T-helper 2 cell treated with Interferon-gamma antibody and Interleukin-4, amounts not matched to agents 100 ng/mL and 5 ng/mL, for 36 hours (primary cell): ENCODE data around the gene MRPL54. TPM values are rescaled to one million over a fixed set of nuclear protein-coding genes. Genes with fewer than 3 reads are reported as not detected.
"Not testable (repeated sequence)": the region's sequence is repeated elsewhere in the genome, so short reads cannot be mapped to it uniquely, and the experiment has no call there.

Source experiments
- intact Hi-C: fragments of 100-400 bp; cut with micrococcal nuclease; formaldehyde crosslinking; loops from one replicate; pipeline ENCODE4 v1.15.1; 2023
- total RNA-seq: library from RNA; stranded (reverse); gene quantifications from 2 replicates; pipeline ENCODE4 v1.2.3, GENCODE V29; 2022

Gene MRPL54
- total RNA-seq, 1 donor from 2014 or later, result 105 TPM

DNA sequence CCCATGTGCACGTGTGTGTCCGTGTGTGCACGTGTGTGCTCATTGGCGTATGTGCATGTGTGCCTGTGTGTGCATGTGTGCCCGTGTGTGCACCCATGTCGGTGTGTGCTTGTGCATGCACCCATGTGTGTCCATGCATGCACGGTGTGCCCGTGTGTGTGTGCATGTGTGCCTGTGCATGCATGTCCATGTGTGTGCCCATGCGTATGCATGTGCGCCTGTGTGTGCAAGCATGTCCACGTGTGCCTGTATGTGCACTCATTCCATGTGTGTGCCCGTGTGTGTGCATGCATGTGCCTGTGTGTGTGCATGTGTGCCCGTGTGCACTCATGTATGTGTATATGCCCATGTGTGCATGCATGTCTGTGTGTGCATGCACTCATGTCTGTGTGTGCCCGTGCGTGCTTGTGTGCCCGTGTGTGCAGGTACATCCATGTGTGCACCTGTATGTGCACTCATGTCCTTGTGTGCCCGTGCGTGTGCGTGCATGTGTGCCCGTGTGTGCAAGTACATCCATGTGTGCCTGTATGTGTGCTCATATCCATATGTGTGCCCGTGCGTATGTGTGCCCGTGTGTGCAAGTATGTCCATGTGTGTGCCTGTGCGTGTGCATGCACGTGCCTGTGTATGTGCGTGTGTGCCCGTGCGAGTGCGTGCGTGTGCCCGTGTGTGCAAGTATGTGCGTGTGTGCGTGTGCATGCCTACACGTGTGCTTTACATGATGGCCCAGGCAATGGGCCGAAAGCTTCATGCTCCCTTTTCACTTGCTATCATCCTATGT is 45.3 kb downstream of the MRPL54 start:
- intact Hi-C loops, result no loop called here

DNA sequence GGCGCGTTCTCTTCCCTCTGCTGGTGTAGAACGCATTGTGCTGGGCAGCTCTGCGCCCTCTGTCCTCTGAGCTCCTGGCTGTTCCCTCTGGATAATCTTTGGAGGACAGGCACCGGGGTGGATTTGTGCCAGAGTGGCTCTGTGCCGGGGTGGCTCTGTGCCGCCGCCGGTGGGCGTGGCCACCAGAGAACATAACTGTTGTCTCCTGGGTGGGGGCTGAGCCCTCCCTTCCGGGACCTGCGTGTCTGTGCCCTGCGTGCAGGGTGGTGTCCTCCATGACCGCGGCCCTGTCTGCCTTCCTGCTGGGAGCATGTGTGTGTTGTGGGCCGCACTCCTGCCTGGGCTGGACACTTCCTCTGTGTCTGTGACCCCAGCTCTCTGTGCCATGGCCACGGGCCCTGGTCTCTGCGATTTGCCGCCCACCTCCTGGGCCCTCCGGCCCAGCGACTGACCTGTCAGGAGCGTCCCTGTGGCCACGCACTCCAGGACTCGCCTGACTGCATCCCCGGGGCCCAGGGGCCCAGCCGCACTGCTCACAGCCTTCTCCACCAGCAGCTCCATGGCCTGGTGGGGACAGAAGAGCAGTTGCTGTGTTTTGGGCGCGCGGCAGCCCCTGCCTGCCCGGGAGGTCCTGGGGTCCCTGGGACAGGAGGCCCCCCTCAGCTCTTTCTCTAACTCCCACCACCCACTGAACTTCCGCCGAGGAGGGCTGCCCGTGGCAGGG is 46.1 kb downstream of the MRPL54 start:
- intact Hi-C loops, result no loop called here

DNA sequence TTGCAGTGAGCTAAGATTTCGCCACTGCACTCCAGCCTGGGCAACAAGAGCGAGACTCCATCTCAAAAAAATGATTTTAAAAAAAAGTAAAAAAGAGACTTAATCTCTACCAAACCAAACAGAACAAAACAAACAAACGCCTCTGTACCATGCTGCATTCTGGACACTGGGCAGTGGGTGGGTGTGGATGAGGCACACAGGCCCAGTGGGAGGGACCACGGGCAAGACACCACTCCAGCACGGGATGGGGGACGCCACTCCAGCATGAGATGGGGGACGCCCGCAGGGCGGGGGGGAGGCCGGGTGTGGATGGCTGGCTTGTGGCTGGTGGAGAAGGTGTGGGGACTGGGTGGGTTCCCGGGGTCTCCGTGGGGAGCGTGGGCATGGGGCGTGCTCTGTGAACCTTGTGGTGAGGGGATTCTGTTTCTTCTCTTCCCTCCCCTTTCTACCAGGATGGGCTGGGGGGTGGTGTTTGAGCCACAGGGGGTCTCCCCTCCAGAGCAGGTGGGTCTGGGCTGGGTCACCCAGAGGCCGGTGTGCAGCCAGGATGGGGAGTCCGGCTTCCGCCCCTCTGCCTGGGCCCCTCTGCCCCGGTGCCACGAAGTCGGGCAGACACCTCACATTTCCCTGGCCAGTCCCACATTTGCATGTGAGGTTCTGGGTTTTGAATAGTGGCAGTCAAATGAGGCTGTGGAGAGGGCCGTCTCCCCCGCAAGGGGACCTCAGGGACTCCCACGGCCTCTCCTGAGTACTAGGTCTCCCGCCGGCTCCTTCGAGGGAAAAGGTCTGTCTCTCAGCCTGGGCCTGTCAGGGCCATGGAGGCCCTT is 47.6 kb downstream of the MRPL54 start:
- intact Hi-C loops, result no loop called here

DNA sequence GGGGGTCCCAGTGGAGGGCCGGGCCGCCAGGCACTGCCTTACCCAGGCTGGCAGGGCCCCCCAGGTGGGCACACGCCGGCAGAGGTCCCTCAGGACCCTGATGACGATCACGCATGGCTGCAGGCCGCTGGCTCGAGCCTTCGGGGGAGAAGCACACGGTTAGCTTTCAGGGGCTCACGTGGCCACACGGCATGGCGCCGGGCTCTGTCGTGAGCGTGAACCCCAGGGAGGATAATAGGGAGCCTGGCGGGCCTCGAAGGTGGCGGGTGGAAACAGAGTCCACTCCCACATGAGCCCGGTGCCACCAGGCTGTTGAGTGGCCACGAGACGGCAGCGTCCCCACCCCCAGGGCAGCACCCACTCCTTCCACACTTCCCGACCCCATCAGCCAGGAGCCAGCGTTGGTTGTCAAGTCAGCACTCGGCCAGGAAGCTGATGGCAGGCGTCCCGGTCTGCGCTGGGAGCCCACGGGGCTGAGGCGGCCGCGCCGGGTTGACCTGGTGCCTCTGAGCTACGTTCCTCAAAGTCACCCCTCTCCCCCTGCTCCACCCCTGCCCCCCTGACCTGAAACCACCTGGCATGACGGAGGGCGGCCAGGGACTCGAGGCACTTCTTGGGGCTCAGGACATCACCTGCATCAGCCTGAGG is 48.4 kb downstream of the MRPL54 start:
- intact Hi-C loops, result no loop called here

DNA sequence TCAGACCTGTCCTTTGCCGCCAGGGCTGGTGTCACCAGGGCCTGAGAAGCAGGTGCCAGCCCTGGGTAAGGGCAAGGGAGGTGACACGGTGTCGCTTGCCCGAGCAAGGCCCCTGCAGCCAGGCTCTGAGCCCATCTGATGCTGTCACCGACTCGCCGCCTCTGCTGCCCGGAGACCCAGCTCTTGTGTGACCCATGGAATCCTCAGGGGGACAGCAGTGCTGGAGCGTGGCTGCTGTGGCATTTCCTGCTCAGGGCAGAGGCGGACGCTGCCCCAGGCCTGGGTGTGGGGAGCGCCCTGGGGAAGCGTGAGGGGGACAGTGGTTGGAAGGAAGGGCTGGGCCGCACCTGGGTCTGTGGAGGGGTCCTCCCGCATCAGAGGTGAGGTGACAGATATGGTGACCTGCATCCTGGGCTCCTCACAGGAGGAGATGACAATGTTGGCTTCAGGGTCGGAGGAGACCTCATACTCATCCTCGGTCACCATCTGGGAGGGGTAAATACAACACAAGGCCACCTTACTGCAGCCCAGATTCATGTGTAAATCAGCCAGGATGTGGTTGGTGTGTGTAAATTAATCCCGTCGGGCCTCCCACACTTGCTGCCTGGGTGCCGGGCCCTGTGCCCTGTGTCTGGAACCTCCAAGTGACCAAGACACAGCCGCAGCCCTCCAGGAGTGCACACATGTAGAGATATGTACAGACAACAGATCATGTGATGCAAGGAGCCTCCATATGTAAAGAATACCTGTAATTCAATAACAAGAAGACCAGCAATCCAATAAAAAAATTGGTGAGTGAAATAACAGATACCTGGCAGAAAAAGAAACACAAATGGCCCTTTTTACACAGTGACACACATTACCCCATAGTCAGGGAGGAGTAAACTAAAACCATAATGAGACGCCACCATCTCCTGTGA is 51.3 kb downstream of the MRPL54 start:
- intact Hi-C loops, result loop anchor here (2.0 kb wide), 1 partner anchor 51 kb away; the partner anchor contains the start of gene MRPL54

DNA sequence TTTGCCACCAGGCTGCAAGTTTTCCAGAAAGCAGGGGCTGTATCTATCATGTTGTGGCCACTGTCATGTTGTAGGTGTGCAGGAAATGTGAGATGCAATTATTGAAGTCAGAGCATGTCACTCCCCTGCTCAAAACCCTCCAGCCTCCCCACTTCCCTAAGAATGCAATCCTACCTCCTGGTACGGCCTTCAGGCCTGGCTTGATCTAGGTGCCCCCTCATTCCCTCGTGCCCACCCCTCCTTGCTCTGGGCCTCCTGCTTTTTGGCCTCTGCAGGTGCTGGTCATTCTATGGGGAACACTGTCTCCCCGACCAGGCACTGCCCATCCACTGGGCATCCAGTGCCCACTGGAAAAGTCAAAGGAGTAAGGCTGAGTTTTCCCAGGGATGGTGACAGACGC is 52.2 kb downstream of the MRPL54 start:
- intact Hi-C loops, result no loop called here

DNA sequence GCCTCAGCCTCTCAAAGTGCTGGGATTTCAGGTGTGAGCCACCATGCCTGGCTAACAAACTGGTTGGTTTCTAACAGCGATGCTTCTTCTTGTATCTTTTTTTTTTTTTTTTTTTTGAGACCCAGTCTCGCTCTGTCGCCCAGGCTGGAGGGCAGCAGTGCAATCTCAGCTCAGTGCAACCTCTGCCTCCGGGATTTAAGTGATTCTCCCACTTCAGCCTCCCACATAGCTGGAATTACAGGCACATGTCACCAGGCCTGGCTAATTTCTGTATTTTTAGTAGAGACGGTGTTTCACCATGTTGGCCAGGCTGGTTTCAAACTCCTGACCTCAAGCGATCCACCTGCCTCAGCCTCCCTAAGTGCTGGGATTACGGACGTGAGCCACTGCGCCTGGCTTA is 53.7 kb downstream of the MRPL54 start:
- intact Hi-C loops, result not testable (repeated sequence)

DNA sequence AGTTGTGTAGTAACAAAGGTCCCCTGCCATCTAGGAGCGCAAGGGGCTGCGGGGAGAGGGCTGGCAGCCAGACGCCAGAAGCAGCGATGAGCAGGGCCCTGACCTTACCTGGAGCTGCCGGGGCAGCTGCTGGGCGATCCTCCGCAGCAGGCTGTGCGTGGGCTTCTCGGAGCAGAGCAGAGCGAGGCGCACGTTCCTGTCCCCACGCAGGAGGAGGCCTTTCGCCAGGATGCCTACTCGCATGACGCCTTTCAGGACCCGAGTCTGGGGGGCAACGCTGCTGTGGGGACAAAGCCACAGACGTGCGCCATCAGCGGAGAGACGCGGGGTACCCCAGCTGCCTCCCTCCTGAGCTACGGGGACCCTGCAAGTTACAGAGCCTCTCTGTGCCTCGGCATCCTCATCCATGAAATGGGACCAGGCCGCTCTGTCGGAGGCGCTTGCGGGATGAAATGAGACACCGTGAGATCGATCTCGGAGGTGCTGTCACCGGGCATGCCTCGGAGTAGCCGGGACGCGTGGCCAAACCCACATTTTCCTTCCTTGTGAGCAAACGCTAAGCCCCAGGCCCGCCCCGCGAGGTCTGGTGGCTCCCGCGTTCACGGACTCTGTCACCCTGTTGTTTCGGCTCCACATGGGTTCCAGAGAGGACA is 54.2 kb downstream of the MRPL54 start:
- intact Hi-C loops, result no loop called here

Other genes starting within 250 kb of the MRPL54 start
- 4.5 TPM in 2 replicates for gene TEKTIP1, start 223.5 kb upstream of the MRPL54 start, total RNA-seq
- 66.6 and 71.2 TPM in 2 replicates for gene MFSD12, start 205.1 kb upstream of the MRPL54 start, total RNA-seq
- gene HMG20B, start 189.7 kb upstream of the MRPL54 start, total RNA-seq, result 38.7 and 41.0 TPM in 2 replicates
- 0.41 and 0.48 TPM in 2 replicates for gene GIPC3, start 177.2 kb upstream of the MRPL54 start, total RNA-seq
- 0.52 and 0.93 TPM in 2 replicates for gene TBXA2R, start 155.8 kb upstream of the MRPL54 start, total RNA-seq
- gene CACTIN, start 135.9 kb upstream of the MRPL54 start, total RNA-seq, result 32.6 and 34.8 TPM in 2 replicates
- 15.6 TPM in 2 replicates for gene PIP5K1C, start 62.2 kb upstream of the MRPL54 start, total RNA-seq
- 1.0 and 1.2 TPM in 2 replicates for gene TJP3, start 54.3 kb upstream of the MRPL54 start, total RNA-seq
- gene APBA3, start 990 bp upstream of the MRPL54 start, total RNA-seq, result 40.5 and 42.3 TPM in 2 replicates
- gene RAX2, start 9.5 kb downstream of the MRPL54 start, total RNA-seq, result not detected in 2 replicates
- gene MATK, start 23.7 kb downstream of the MRPL54 start, total RNA-seq, result 16.4 and 18.8 TPM in 2 replicates
- 0.25 and 0.30 TPM in 2 replicates for gene ZFR2, start 106.4 kb downstream of the MRPL54 start, total RNA-seq
- gene ATCAY, start 118.0 kb downstream of the MRPL54 start, total RNA-seq, result not detected in 2 replicates
- gene NMRK2, start 170.4 kb downstream of the MRPL54 start, total RNA-seq, result not detected in 2 replicates
- gene DAPK3, start 208.4 kb downstream of the MRPL54 start, total RNA-seq, result 34.3 and 35.2 TPM in 2 replicates
- gene EEF2, start 222.8 kb downstream of the MRPL54 start, total RNA-seq, result 1,722 and 1,742 TPM in 2 replicates
- gene PIAS4, start 245.1 kb downstream of the MRPL54 start, total RNA-seq, result 29.8 and 34.4 TPM in 2 replicates